Measurements from ENCODE around the gene TLE3.

DNA sequence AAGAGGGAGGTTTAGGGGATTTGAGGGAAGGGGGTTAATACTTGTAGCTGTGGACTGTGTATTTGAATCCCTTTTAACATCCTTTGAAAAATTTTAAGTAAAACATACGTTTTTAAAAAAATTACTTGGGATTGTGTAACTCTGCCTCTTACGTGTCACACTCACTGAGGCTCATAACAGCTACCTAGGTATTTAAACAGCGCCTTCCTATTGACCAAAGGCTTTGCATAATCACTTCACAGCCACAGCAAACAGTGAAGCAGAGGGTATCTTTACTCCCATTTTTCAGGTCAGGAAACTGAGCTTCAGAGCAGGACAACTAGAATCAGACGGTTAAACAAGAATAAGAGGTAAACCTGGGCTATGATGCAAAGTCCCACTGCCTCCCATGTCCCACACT lies 95.9 kb downstream of the TLE3 start:
- TF ChIP-seq POLR2A (IDR thresholded peaks at IDR 0.05; ENCODE audit: low read length) (no peak), GATA1 (IDR thresholded peaks at IDR 0.05; ENCODE audit: low read depth, low read length) (no peak)
